Endothelial cell of umbilical vein (primary cell): Measurements from ENCODE around the gene SHMT1. TPM values are rescaled to one million over a fixed set of nuclear protein-coding genes. Genes with fewer than 3 reads are reported as not detected.

Source experiments
- BruUV-seq: library from RNA; stranded (reverse); fragments of 400-500 nt; replicated peaks from 2 replicates; lab custom pipeline; 2021; lab: Mats Ljungman, UMichigan
- CTCF ChIA-PET: fragments of 300-600, 350-600 bp; sonication (Branson Sonifier 250); formaldehyde crosslinking; loops from one replicate; lab custom pipeline; 2021; ENCODE audit warnings: antibody characterized with exemption, inconsistent platforms; lab: Charles Lee
- POLR2A ChIA-PET: fragments of 300-600, 350-600 bp; sonication (Branson Sonifier 250); formaldehyde crosslinking; loops from one replicate; lab custom pipeline; 2021; ENCODE audit warnings: antibody characterized with exemption, inconsistent platforms; lab: Charles Lee
- DNase-seq: peaks from one replicate; pipeline ENCODE4 v3.0.0-alpha.2; 2011; ENCODE audit warnings: low read depth, low spot score
- FAIRE-seq: peaks from 2 replicates; lab custom pipeline; 2011; peaks lifted over from hg19 to GRCh38; lab: Jason Lieb, UNC
- H2AFZ ChIP-seq: 2 replicates; pipeline ENCODE4 v1.6.0; 2012; ENCODE audit warnings: low read depth, low read length, control low read depth, inconsistent platforms
- H3K27ac ChIP-seq: 2 replicates; pipeline ENCODE4 v1.5.1; 2011; ENCODE audit warnings: low read depth, mild to moderate bottlenecking, control low read depth, low read length, moderate library complexity; ENCODE audit not compliant: insufficient read depth
- H3K27me3 ChIP-seq, 2 experiments: 2 replicates each; pipeline versions ENCODE4 v1.6.0 to v1.6.1; 2011; ENCODE audit warnings: low read length in 2 of 2, mixed read lengths in 1 of 2; ENCODE audit not compliant: control insufficient read depth in 2 of 2, insufficient read depth in 2 of 2
- H3K36me3 ChIP-seq, 2 experiments: 2 replicates in 1 of 2; 3 replicates in 1 of 2; pipeline ENCODE4 v1.5.1; 2011; ENCODE audit warnings: low read length in 2 of 2, mild to moderate bottlenecking in 1 of 2, moderate library complexity in 1 of 2; ENCODE audit not compliant: control insufficient read depth in 2 of 2, insufficient read depth in 2 of 2; ENCODE audit errors: extremely low read depth in 1 of 2
- H3K4me1 ChIP-seq: 3 replicates; pipeline ENCODE4 v1.5.1; 2011; ENCODE audit warnings: mild to moderate bottlenecking, low read length; ENCODE audit not compliant: control insufficient read depth, insufficient read depth; ENCODE audit errors: extremely low read depth
- H3K4me2 ChIP-seq: 2 replicates; pipeline ENCODE4 v1.6.1; 2011; ENCODE audit warnings: low read length, control low read depth, mixed read lengths; ENCODE audit not compliant: insufficient read depth
- H3K4me3 ChIP-seq, 3 experiments: fragments of 200-600 bp in 1 of 3; sonication (generic), shearing (Covaris generic) in 1 of 3; replicated peaks in 1 of 3; 2 replicates each; pipeline ENCODE4 v1.5.1; 2011 to 2016; ENCODE audit warnings: control low read depth in 3 of 3, low read length in 3 of 3, mild to moderate bottlenecking in 2 of 3, inconsistent platforms in 1 of 3, low read depth in 1 of 3, moderate library complexity in 1 of 3; ENCODE audit not compliant: insufficient read depth in 1 of 3
- H3K79me2 ChIP-seq: 2 replicates; pipeline ENCODE4 v1.6.0; 2012; ENCODE audit warnings: low read length, inconsistent platforms; ENCODE audit not compliant: control insufficient read depth, insufficient read depth
- H3K9ac ChIP-seq: replicated peaks from 2 replicates; pipeline ENCODE3; 2011; ENCODE audit warnings: low read length, control low read depth; ENCODE audit not compliant: insufficient read depth; ENCODE audit errors: extremely low read depth
- H3K9me1 ChIP-seq: replicated peaks from 3 replicates; pipeline ENCODE4 v1.6.0; 2011; ENCODE audit warnings: mild to moderate bottlenecking, low read length; ENCODE audit not compliant: control insufficient read depth, insufficient read depth; ENCODE audit errors: extremely low read depth
- H3K9me3 ChIP-seq: replicated peaks from 2 replicates; pipeline ENCODE4 v1.5.1; 2012; ENCODE audit warnings: low read length, inconsistent platforms; ENCODE audit not compliant: control insufficient read depth, insufficient read depth
- H4K20me1 ChIP-seq: replicated peaks from 2 replicates; pipeline ENCODE3; 2011; ENCODE audit warnings: mild to moderate bottlenecking, low read length; ENCODE audit not compliant: control insufficient read depth, insufficient read depth; ENCODE audit errors: extremely low read depth
- CTCF ChIP-seq, 2 donors: IDR thresholded peaks; 1 replicate in 1 of 2; 2 replicates in 1 of 2; pipeline ENCODE4 v1.5.1; 2011; ENCODE audit warnings: low read length in 2 of 2, mild to moderate bottlenecking in 2 of 2, moderate library complexity in 2 of 2, control low read depth in 1 of 2, inconsistent platforms in 1 of 2, low read depth in 1 of 2; ENCODE audit not compliant: insufficient read depth in 1 of 2; ENCODE audit errors: extremely low read depth in 1 of 2
- EZH2 ChIP-seq: IDR thresholded peaks from 2 replicates; pipeline ENCODE4 v1.6.1; 2012; ENCODE audit warnings: borderline replicate concordance, low read depth, mild to moderate bottlenecking, moderate library complexity, low read length, inconsistent platforms; ENCODE audit not compliant: severe bottlenecking
- FOS ChIP-seq: IDR thresholded peaks from 2 replicates; pipeline ENCODE4 v1.6.1; 2011; ENCODE audit warnings: mild to moderate bottlenecking, low read length, moderate library complexity, borderline replicate concordance; ENCODE audit not compliant: insufficient read depth
- GATA2 ChIP-seq: IDR thresholded peaks from 2 replicates; pipeline ENCODE4 v1.7.0; 2011; ENCODE audit warnings: low read depth, mild to moderate bottlenecking, moderate library complexity, mixed read lengths, low read length; ENCODE audit not compliant: insufficient read length, insufficient read depth
- JUN ChIP-seq: IDR thresholded peaks from 2 replicates; pipeline ENCODE4 v1.6.1; 2011; ENCODE audit warnings: borderline replicate concordance, low read depth; ENCODE audit not compliant: insufficient read length, insufficient read depth
- MAX ChIP-seq: IDR thresholded peaks from 2 replicates; pipeline ENCODE4 v1.6.1; 2011; ENCODE audit not compliant: insufficient read depth, insufficient read length
- MYC ChIP-seq: IDR thresholded peaks from one replicate; pipeline ENCODE4 v1.6.1; 2011; ENCODE audit warnings: mild to moderate bottlenecking, low read depth, low read length
- POLR2A ChIP-seq: IDR thresholded peaks from 2 replicates; pipeline ENCODE4 v1.6.1; 2012; ENCODE audit warnings: low read depth, mild to moderate bottlenecking, control low read depth, low read length
- POLR2AphosphoS5 ChIP-seq: IDR thresholded peaks from 2 replicates; pipeline ENCODE4 v1.6.1; 2012; ENCODE audit warnings: low read depth, mild to moderate bottlenecking, control low read depth, low read length, moderate library complexity; ENCODE audit not compliant: insufficient read depth
- dilution Hi-C: fragments of 300-500 bp; cut with MboI; formaldehyde crosslinking; loops from one replicate; pipeline ENCODE4 v1.15.0; 2019; ENCODE audit warnings: low sequenced_read_pairs; ENCODE audit not compliant: extremely low pct_ligation_motif_present
- intact Hi-C: fragments of 100-400 bp; cut with micrococcal nuclease; formaldehyde crosslinking; loops from one replicate; pipeline ENCODE4 v1.10.0; 2022
- polyA plus RNA-seq, 4 experiments: library from polyadenylated mRNA; depleted of rRNA in 3 of 4; stranded (reverse) in 3 of 4; unstranded in 1 of 4; fragments of >200 nt; gene quantifications; 2 replicates each; pipeline versions ENCODE4 v1.2.1 to v1.2.3, GENCODE V29; 2011 to 2012; ENCODE audit warnings: missing spikeins in 1 of 4
- total RNA-seq: library from RNA; stranded (reverse); gene quantifications from 2 replicates; pipeline ENCODE4 v1.2.3, GENCODE V29; 2021

SHMT1 gene
- total and polyA plus RNA-seq, 2 donors (not counting 3 experiments of a cell fraction or from before 2014, with no cell fraction given): 18.9 to 27.6 TPM

GRCh38 chr17:18323007-18323406, 40.3 kb downstream of the SHMT1 start:
- H3K9ac ChIP-seq: no peak overlapping the region
- dilution Hi-C loops: no loop called here
- H4K20me1 ChIP-seq: no peaks in the 10 kb centered on the region
- peaks cover 4% of the 10 kb centered on the region for H3K4me1 ChIP-seq
- CTCF ChIA-PET: interaction anchor here (0.9 to 2.2 kb wide), 3 partner anchors 11 to 87 kb away, joined by 3 to 10 read pairs (median 6); no protein-coding TSS in a partner anchor
- no peak for TF ChIP-seq MYC
- no peak for TF ChIP-seq JUN
- no peak overlapping the region for H3K4me2 ChIP-seq
- DNase-seq (no peak), FAIRE-seq (no peak)
- H2AFZ ChIP-seq: no peak overlapping the region
- H3K9me3 ChIP-seq: no peaks in the 10 kb centered on the region
- intact Hi-C loops: no loop called here
- H3K9me1 ChIP-seq: no peaks in the 10 kb centered on the region
- H3K79me2 ChIP-seq: peaks cover 23% of the 10 kb centered on the region
- no peaks in the 10 kb centered on the region for H3K27me3 ChIP-seq
- H3K27ac ChIP-seq: no peak overlapping the region
- no TSS peak for BruUV-seq
- peaks cover 3 to 41% of the 10 kb centered on the region in 2 experiments for H3K36me3 ChIP-seq
- no peak overlapping the region for H3K4me3 ChIP-seq
- POLR2A ChIA-PET: no interaction called here

- no TSS peak for BruUV-seq
- TF ChIP-seq CTCF (IDR thresholded peaks at IDR 0.05; ENCODE audit: extremely low read depth in 1 of 2, insufficient read depth in 1 of 2, low read depth in 1 of 2, low read length in 2 of 2): no peak
- TF ChIP-seq POLR2AphosphoS5: no peak
- no peak for TF ChIP-seq JUN
- TF ChIP-seq FOS: no peak
- TF ChIP-seq MYC: no peak
- no peak for TF ChIP-seq POLR2A
- no peak for TF ChIP-seq GATA2
- TF ChIP-seq EZH2: no peak
- no peak for TF ChIP-seq MAX
- Histone ChIP-seq H3K27ac (no peak overlapping the region), H3K9me3 (no peaks in the 10 kb centered on the region), H4K20me1 (no peaks in the 10 kb centered on the region), H3K4me1 (peaks cover 8% of the 10 kb centered on the region), H3K36me3 (peaks cover 3 to 44% of the 10 kb centered on the region in 2 experiments), H3K4me2 (no peak overlapping the region), H3K79me2 (peaks cover 28% of the 10 kb centered on the region), H3K4me3 (no peak overlapping the region), H3K9ac (no peak overlapping the region), H3K27me3 (no peaks in the 10 kb centered on the region), H2AFZ (no peak overlapping the region), H3K9me1 (no peaks in the 10 kb centered on the region)
- no peak for FAIRE-seq
- dilution Hi-C loops (no loop called here), intact Hi-C loops (no loop called here)
- ChIA-PET CTCF (interaction anchor here (0.9 to 2.2 kb wide), 4 partner anchors 11 to 105 kb away, joined by 3 to 10 read pairs (median 4); no protein-coding TSS in a partner anchor), POLR2A (no interaction called here)
- DNase-seq: no peak
Observed at GRCh38 chr17:18322522-18322921, 40.8 kb downstream of the SHMT1 start.
